CD8-positive, alpha-beta memory T cell (primary cell): ENCODE measurements around the gene TOM1L2. TPM values are rescaled to one million over a fixed set of nuclear protein-coding genes. Genes with fewer than 3 reads are reported as not detected.

Source experiments
- CTCF ChIA-PET: fragments of 350-600 bp; sonication (Branson Sonifier 250); formaldehyde crosslinking; loops from one replicate; lab custom pipeline; 2021; ENCODE audit warnings: antibody characterized with exemption; lab: Charles Lee
- POLR2A ChIA-PET: fragments of 350-600 bp; sonication (Branson Sonifier 250); formaldehyde crosslinking; loops from one replicate; lab custom pipeline; 2021; ENCODE audit warnings: antibody characterized with exemption; lab: Charles Lee
- DNase-seq, 5 donors: peaks; one replicate each; pipeline versions ENCODE4 v3.0.0 to v3.0.0-alpha.2; 2020 to 2022; ENCODE audit warnings: mixed read lengths in 1 of 5
- H3K27ac ChIP-seq: one replicate; pipeline ENCODE4 v1.7.0; 2013; ENCODE audit warnings: low read depth, mild to moderate bottlenecking, low read length, moderate library complexity
- H3K27me3 ChIP-seq: 2 replicates; pipeline ENCODE4 v1.7.0; 2013; ENCODE audit warnings: low read length, mild to moderate bottlenecking; ENCODE audit not compliant: insufficient read depth, poor library complexity, severe bottlenecking
- H3K36me3 ChIP-seq: 2 replicates; pipeline ENCODE4 v1.7.0; 2013; ENCODE audit warnings: mild to moderate bottlenecking, low read length, moderate library complexity; ENCODE audit not compliant: insufficient read depth
- H3K4me1 ChIP-seq: 2 replicates; pipeline ENCODE4 v1.7.0; 2013; ENCODE audit warnings: mild to moderate bottlenecking, low read length, moderate library complexity; ENCODE audit not compliant: insufficient read depth
- H3K4me3 ChIP-seq: 2 replicates; pipeline ENCODE4 v1.7.0; 2013; ENCODE audit warnings: mild to moderate bottlenecking, low read length
- H3K9me3 ChIP-seq: 2 replicates; pipeline ENCODE4 v1.7.0; 2013; ENCODE audit warnings: mild to moderate bottlenecking, low read length
- H3K27ac Mint-ChIP-seq, 8 donors: one replicate each; pipeline ENCODE4 v1.8.0; 2020 to 2021; ENCODE audit warnings: mixed read lengths in 8 of 8, mild to moderate bottlenecking in 6 of 8, inconsistent platforms in 3 of 8, moderate library complexity in 3 of 8
- H3K27me3 Mint-ChIP-seq, 2 donors: one replicate each; pipeline ENCODE4 v1.8.0; 2020 to 2021; ENCODE audit warnings: mixed read lengths in 2 of 2, mild to moderate bottlenecking in 1 of 2, moderate library complexity in 1 of 2
- H3K36me3 Mint-ChIP-seq, 3 donors: one replicate each; pipeline ENCODE4 v1.8.0; 2020 to 2021; ENCODE audit warnings: mixed read lengths in 3 of 3, inconsistent platforms in 1 of 3, mild to moderate bottlenecking in 1 of 3
- H3K4me1 Mint-ChIP-seq, 3 donors: one replicate each; pipeline ENCODE4 v1.8.0; 2020 to 2021; ENCODE audit warnings: mixed read lengths in 3 of 3, inconsistent platforms in 1 of 3, mild to moderate bottlenecking in 1 of 3
- H3K4me3 Mint-ChIP-seq, 7 donors: one replicate each; pipeline ENCODE4 v1.8.0; 2020 to 2021; ENCODE audit warnings: mixed read lengths in 7 of 7, mild to moderate bottlenecking in 6 of 7, moderate library complexity in 4 of 7, inconsistent platforms in 2 of 7
- H3K9me3 Mint-ChIP-seq, 5 donors: one replicate each; pipeline ENCODE4 v1.8.0; 2020 to 2022; ENCODE audit warnings: mixed read lengths in 5 of 5, mild to moderate bottlenecking in 3 of 5, moderate library complexity in 2 of 5, inconsistent platforms in 1 of 5
- polyA plus RNA-seq: library from polyadenylated mRNA; unstranded; fragments of 300-500 nt; fragmentation: Illumina TruSeq; gene quantifications from one replicate; pipeline ENCODE4 v1.2.3, GENCODE V29; 2021
- total RNA-seq, 2 experiments: library from RNA; stranded (reverse); gene quantifications; one replicate each; pipeline ENCODE4 v1.2.3, GENCODE V29; 2021

Gene TOM1L2
- total and polyA plus RNA-seq, 3 experiments from 2014 or later, result 6.5 to 11.3 (median 10.0) TPM

GRCh38 chr17:17853811-17854447, 118.3 kb downstream of the TOM1L2 start:
- ChIA-PET CTCF (interaction anchor here (10.6 kb wide), 1 partner anchor 41 kb away, joined by 116 read pairs; no protein-coding TSS in a partner anchor), POLR2A (no interaction called here)
- H3K9me3 ChIP-seq, result no peaks in the 10 kb centered on the region
- peaks cover 53% of the 10 kb centered on the region for H3K4me1 ChIP-seq
- Mint-ChIP-seq H3K27ac (peak overlapping the region in 6 of 8 donors; percentile 3 to 91 (median 56)), H3K36me3 (peaks cover 0 to 4% (median 4%) of the 10 kb centered on the region in 3 donors), H3K9me3 (no peaks in the 10 kb centered on the region), H3K27me3 (no peaks in the 10 kb centered on the region), H3K4me3 (no peak overlapping the region), H3K4me1 (peaks cover 33 to 50% (median 43%) of the 10 kb centered on the region in 3 donors)
- no peak overlapping the region for H3K4me3 ChIP-seq
- no peaks in the 10 kb centered on the region for H3K27me3 ChIP-seq
- no peaks in the 10 kb centered on the region for H3K36me3 ChIP-seq
- no peak for DNase-seq
- H3K27ac ChIP-seq, result no peak overlapping the region

- Mint-ChIP-seq H3K36me3 (peaks cover 0 to 4% (median 4%) of the 10 kb centered on the region in 3 donors), H3K27me3 (no peaks in the 10 kb centered on the region), H3K4me3 (no peak overlapping the region), H3K4me1 (peaks cover 41 to 60% (median 53%) of the 10 kb centered on the region in 3 donors), H3K9me3 (no peaks in the 10 kb centered on the region), H3K27ac (peak overlapping the region in 2 of 8 donors; percentile 91 to 93)
- POLR2A ChIA-PET, result no interaction called here
- Histone ChIP-seq H3K27me3 (no peaks in the 10 kb centered on the region), H3K9me3 (no peaks in the 10 kb centered on the region), H3K27ac (no peak overlapping the region), H3K4me3 (no peak overlapping the region), H3K4me1 (peaks cover 63% of the 10 kb centered on the region), H3K36me3 (no peaks in the 10 kb centered on the region)
- CTCF ChIA-PET, result no interaction called here
- DNase-seq, result no peak
These were observed 119.3 kb downstream of the TOM1L2 start for GRCh38 chr17:17852930-17853329.

DNA sequence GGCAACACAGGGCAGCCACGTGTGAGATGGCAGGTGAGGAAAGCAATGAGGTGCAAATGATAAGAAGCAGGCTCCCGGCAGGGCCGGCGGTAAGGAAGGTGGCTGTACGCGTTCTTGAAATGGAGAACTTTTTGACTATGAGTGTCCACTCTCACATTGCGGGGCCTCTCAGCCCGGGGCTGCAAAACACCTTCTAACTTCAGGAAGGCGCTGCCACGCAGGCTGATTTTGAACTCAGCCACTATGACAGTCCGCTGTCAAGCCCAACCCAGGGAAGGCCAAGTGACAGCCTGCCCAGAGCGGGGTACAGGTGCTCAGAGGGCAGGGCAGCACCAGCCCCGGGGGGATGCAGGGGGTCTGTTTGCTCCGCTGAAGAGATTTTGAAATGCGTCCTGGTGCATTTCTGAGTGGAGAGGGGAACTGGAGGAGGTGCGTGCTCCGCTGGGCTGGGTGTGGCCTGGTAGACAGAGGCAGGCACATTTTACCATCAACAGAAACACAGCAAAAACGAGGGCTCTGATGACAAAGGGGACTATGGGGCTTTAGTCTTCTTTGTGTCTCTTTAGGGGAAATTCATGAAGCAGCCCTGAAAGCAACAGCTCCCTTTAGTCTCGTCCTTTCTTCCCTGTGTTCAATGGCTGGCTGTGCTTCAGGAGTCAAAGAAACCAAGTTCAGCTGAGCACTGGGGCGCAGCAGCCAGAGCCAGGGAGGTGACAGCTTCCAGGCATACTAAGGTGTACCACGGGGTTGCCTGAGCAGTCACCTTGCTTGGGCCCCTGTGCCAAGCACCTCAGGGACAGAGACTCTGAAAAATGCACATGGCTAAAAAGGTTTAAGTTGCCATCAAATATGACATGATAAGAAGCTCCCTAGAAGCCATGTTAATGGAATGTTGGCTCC, 120.8 kb downstream of the TOM1L2 start:
- Histone ChIP-seq H3K27ac (peak overlapping the region; percentile 7), H3K36me3 (no peaks in the 10 kb centered on the region), H3K4me1 (peaks cover 65% of the 10 kb centered on the region), H3K4me3 (no peak overlapping the region), H3K27me3 (no peaks in the 10 kb centered on the region), H3K9me3 (no peaks in the 10 kb centered on the region)
- POLR2A ChIA-PET, result interaction anchor here (0.6 kb wide), 1 partner anchor 166 kb away, joined by 3 read pairs; no protein-coding TSS in a partner anchor
- no peaks in the 10 kb centered on the region for H3K9me3 Mint-ChIP-seq
- H3K36me3 Mint-ChIP-seq, result peaks cover 0 to 4% (median 4%) of the 10 kb centered on the region in 3 donors
- peak in 1 of 5 donors; percentile 36 for DNase-seq
- peak overlapping the region; percentile 91 to 98 (median 96) for H3K27ac Mint-ChIP-seq
- CTCF ChIA-PET, result interaction anchor here (1.4 to 3.9 kb wide), 4 partner anchors 11 to 39 kb away, joined by 5 to 21 read pairs (median 14); partner anchors contain the start of gene SREBF1
- peaks cover 45 to 75% (median 59%) of the 10 kb centered on the region in 3 donors for H3K4me1 Mint-ChIP-seq
- H3K27me3 Mint-ChIP-seq, result no peaks in the 10 kb centered on the region
- H3K4me3 Mint-ChIP-seq, result peak overlapping the region; percentile 39 to 85 (median 73)

DNA sequence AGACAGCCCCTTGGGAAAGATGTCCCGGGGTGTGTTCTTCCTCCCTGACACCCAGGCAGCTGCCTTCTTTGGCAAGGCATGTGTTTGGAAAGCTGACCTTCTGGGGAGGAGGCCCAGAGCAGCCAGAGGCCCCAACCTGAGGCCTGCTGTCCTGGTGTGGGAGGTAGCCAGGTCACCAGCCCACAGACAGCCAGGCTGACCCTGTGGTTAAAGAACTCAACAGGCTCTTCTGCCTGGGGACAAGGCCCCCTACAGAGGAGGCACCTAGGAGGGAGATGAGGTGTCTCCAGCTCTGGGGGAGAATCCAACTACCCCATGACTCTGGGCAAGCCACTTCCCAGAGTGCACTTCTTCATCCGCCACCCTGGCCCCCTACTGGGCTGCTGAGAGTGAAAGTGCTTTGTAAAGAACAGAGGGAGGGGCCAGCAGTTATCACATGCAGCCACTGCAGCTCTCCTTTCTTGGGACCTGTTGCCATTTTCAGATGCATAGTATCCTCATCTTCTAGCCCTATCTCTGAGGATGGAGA, 122.3 kb downstream of the TOM1L2 start:
- Mint-ChIP-seq H3K9me3 (no peaks in the 10 kb centered on the region), H3K27ac (peak overlapping the region; percentile 91 to 99 (median 98)), H3K4me1 (peaks cover 45 to 72% (median 54%) of the 10 kb centered on the region in 3 donors), H3K27me3 (no peaks in the 10 kb centered on the region), H3K36me3 (peaks cover 0 to 6% (median 4%) of the 10 kb centered on the region in 3 donors), H3K4me3 (peak overlapping the region; percentile 15 to 85 (median 73))
- no peaks in the 10 kb centered on the region for H3K9me3 ChIP-seq
- H3K4me1 ChIP-seq, result peaks cover 54% of the 10 kb centered on the region
- peak overlapping the region; percentile 68 for H3K27ac ChIP-seq
- DNase-seq, result peak; percentile 60 to 83 (median 72)
- H3K4me3 ChIP-seq, result peak overlapping the region; percentile 34
- ChIA-PET POLR2A (interaction anchor here (0.5 to 2.2 kb wide), 5 partner anchors 9 to 1469 kb away, joined by 4 to 23 read pairs (median 5); partner anchors contain the start of genes SREBF1 and UBB), CTCF (interaction anchor here (1.0 to 3.9 kb wide), 8 partner anchors 9 to 91 kb away, joined by 3 to 21 read pairs (median 6); partner anchors contain the start of gene SREBF1)
- no peaks in the 10 kb centered on the region for H3K27me3 ChIP-seq
- no peaks in the 10 kb centered on the region for H3K36me3 ChIP-seq

DNA sequence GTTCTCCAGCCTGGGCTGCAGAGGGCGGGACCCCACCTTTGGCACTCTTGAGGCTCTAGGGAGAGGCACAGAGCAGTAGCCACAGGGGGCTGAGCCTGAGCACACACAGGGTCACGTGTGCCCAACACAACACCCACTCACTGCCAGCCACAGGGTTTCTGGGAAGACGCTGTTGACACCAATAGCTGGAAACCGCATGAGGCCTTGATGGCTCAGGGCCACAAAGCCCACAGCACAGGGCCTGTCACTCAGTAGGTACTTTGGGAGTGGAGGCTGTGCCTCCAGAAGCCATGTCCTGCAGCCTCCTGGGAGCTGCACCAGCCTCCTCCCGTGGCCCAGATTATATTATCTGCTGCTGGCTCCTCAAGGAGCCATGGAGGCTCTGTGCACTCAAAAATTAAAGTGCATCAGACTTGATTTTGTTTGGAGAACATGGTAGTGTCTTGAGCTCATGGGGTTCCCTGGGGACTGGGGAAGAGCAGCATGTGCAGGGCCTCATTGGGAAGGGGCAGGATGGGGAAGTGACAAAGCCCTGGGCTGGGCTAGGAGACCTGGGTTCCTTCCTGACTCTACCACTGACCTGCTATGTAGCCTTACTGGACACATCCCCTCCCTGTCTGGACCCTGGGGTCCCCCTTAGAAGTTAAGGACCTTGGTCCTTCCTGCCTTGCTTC, 122.9 kb downstream of the TOM1L2 start:
- H3K27me3 ChIP-seq, result no peaks in the 10 kb centered on the region
- H3K27ac ChIP-seq, result peak overlapping the region; percentile 68
- no peaks in the 10 kb centered on the region for H3K27me3 Mint-ChIP-seq
- H3K4me1 Mint-ChIP-seq, result peaks cover 45 to 69% (median 50%) of the 10 kb centered on the region in 3 donors
- H3K4me1 ChIP-seq, result peaks cover 51% of the 10 kb centered on the region
- peak overlapping the region; percentile 91 to 99 (median 98) for H3K27ac Mint-ChIP-seq
- H3K9me3 ChIP-seq, result no peaks in the 10 kb centered on the region
- H3K4me3 ChIP-seq, result peak overlapping the region; percentile 34
- H3K36me3 ChIP-seq, result no peaks in the 10 kb centered on the region
- peak overlapping the region; percentile 51 to 85 (median 77) for H3K4me3 Mint-ChIP-seq
- DNase-seq, result peak; percentile 71 to 89 (median 83)
- POLR2A ChIA-PET, result interaction anchor here (0.6 to 2.2 kb wide), 5 partner anchors 8 to 137 kb away, joined by 3 to 23 read pairs (median 4); partner anchors contain the start of genes DRC3, SREBF1 and TOM1L2
- H3K9me3 Mint-ChIP-seq, result no peaks in the 10 kb centered on the region
- peaks cover 0 to 6% (median 4%) of the 10 kb centered on the region in 3 donors for H3K36me3 Mint-ChIP-seq
- CTCF ChIA-PET, result interaction anchor here (0.8 to 3.9 kb wide), 10 partner anchors 8 to 169 kb away, joined by 3 to 21 read pairs (median 5); partner anchors contain the start of gene SREBF1

DNA sequence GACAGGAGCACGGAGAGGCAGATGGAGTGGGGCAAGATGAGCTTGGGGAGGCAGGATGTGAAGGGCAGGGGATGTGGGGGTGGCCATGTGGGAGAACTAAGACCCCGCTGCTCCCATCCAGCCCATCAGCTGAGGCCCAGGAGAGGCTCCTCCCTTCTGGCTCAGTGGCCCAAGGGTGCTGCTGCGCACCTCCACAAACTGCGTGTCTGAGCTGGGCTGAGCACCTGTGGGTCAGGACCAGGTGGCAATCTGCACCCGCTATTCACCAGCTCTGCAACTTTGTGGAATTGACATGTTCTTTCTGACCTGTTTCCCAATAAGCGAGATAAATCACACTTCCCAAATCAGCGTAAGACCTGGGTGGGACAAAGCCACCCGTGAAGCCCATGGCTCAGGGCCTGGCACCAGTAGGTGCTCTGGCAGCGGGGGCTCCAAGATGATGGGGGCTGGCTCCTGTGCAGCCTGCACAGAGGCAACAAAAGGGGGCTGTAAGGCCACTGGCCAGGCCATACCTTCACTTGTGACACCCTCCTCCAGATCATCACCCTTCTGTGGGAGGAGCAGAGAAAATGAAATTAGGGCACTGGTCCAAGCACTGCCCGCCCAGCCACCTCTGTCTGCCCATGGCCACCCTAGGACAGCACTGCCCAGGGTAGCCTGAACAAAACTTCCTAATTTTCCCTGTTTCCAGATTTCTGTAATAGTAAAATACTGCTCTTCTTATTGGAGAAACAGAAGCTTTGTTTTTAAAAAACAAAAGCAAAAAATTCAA, 123.7 kb downstream of the TOM1L2 start:
- DNase-seq, result no peak
- peak overlapping the region; percentile 51 to 85 (median 77) for H3K4me3 Mint-ChIP-seq
- peak overlapping the region; percentile 17 for H3K4me3 ChIP-seq

More for the DNA sequence above, 123.7 kb downstream of the TOM1L2 start:
- no peaks in the 10 kb centered on the region for H3K36me3 ChIP-seq
- H3K9me3 ChIP-seq, result no peaks in the 10 kb centered on the region
- peaks cover 51% of the 10 kb centered on the region for H3K4me1 ChIP-seq
- peak overlapping the region; percentile 4 for H3K27ac ChIP-seq
- H3K27me3 ChIP-seq, result no peaks in the 10 kb centered on the region
- CTCF ChIA-PET, result interaction anchor here (0.7 to 3.9 kb wide), 8 partner anchors 8 to 168 kb away, joined by 3 to 21 read pairs (median 6); partner anchors contain the start of gene SREBF1
- peak overlapping the region; percentile 91 to 99 (median 98) for H3K27ac Mint-ChIP-seq
- no peaks in the 10 kb centered on the region for H3K27me3 Mint-ChIP-seq
- H3K9me3 Mint-ChIP-seq, result no peaks in the 10 kb centered on the region
- POLR2A ChIA-PET, result interaction anchor here (1.4 to 2.2 kb wide), 3 partner anchors 8 to 12 kb away, joined by 4 to 23 read pairs (median 6); partner anchors contain the start of gene SREBF1
- H3K4me1 Mint-ChIP-seq, result peaks cover 44 to 63% (median 50%) of the 10 kb centered on the region in 3 donors
- H3K36me3 Mint-ChIP-seq, result peaks cover 0 to 6% (median 4%) of the 10 kb centered on the region in 3 donors
